AG10803 (cell line): ENCODE data around the gene GSG1L2.
"Not testable (repeated sequence)": the region's sequence is repeated elsewhere in the genome, so short reads cannot be mapped to it uniquely, and the experiment has no call there.

Experiments used
- DNase-seq: peaks from one replicate; pipeline ENCODE4 v3.0.0; 2010; ENCODE audit warnings: low read depth
- H3K4me3 ChIP-seq: 2 replicates; pipeline ENCODE4 v1.5.1; 2011; ENCODE audit warnings: mild to moderate bottlenecking, low read length, control low read depth
- TF ChIP-seq, protein P1 (sequence below): conservative IDR thresholded peaks from 2 replicates; pipeline ENCODE4 v1.5.1; 2011; ENCODE audit warnings: mild to moderate bottlenecking, low read length, control low read depth, inconsistent platforms

The GSG1L2 gene

DNA sequence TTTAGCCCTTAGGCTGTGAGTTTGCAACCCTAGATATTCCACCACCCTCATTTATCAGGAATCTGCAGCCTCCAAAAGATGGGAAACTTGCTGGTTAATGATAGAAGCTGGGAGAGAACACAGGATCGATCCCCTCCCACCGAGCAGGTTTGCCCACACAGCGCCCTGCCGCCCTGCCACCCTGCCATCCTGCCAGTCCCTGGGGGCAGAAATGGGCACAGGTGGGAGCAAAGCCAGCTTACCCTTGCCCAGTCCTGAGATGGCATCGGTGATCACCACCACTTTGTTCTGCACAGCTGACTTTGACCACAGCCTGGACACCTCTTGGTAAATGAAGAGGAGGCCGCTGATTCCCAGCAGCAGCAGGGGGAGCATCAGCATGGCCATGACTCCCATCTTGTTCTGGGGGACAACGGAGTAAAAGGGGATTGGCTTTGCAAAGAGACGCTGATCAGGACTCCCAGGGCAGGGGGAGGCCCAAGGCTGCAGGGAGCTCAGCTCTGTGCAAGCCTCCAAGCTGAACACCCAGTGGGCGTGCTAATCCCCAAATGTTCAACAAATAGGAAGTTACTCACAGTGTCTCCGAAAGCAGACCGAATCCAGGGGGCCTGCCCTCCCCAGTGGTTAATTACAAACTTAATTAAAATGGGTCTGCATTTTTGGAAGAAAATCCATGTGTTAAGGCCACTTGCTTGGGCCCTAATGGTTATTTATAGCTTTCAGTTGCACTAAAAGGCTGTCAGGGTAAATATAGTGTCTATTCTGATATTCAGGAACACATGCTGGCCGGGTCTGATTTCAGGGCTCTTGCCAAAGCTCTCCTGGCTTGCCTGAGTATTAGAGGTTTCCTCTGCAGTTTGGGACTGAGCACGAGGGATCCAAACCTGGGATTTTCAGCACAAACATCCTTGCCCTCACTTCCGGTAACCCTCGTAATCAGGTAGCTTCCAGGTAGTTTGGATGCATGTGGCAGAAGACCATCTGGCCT lies 30.7 kb downstream of the GSG1L2 start, which contains the start of gene DHRS7C:
Gene DHRS7C, minus strand, starts transcription at position 704 of the 988 bp plus-strand sequence. Its CDS starts 308 bp downstream, at position 396.
- DNase-seq = no peak
- H3K4me3 ChIP-seq = no peak within 1 kb of the TSS
- TF ChIP-seq, protein P1, sequence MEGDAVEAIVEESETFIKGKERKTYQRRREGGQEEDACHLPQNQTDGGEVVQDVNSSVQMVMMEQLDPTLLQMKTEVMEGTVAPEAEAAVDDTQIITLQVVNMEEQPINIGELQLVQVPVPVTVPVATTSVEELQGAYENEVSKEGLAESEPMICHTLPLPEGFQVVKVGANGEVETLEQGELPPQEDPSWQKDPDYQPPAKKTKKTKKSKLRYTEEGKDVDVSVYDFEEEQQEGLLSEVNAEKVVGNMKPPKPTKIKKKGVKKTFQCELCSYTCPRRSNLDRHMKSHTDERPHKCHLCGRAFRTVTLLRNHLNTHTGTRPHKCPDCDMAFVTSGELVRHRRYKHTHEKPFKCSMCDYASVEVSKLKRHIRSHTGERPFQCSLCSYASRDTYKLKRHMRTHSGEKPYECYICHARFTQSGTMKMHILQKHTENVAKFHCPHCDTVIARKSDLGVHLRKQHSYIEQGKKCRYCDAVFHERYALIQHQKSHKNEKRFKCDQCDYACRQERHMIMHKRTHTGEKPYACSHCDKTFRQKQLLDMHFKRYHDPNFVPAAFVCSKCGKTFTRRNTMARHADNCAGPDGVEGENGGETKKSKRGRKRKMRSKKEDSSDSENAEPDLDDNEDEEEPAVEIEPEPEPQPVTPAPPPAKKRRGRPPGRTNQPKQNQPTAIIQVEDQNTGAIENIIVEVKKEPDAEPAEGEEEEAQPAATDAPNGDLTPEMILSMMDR = no peak

GRCh38 chr17:9790316-9790715 lies 31.6 kb downstream of the GSG1L2 start:
- no peak overlapping the region for H3K4me3 ChIP-seq
- DNase-seq = no peak
- TF ChIP-seq, protein P1 = no peak

GRCh38 chr17:9788601-9789000 lies 33.3 kb downstream of the GSG1L2 start:
- DNase-seq = no peak
- no peak overlapping the region for H3K4me3 ChIP-seq
- TF ChIP-seq, protein P1 = no peak

GRCh38 chr17:9784544-9784943 lies 37.3 kb downstream of the GSG1L2 start:
- TF ChIP-seq, protein P1 = no peak
- no peak for DNase-seq
- no peak overlapping the region for H3K4me3 ChIP-seq

DNA sequence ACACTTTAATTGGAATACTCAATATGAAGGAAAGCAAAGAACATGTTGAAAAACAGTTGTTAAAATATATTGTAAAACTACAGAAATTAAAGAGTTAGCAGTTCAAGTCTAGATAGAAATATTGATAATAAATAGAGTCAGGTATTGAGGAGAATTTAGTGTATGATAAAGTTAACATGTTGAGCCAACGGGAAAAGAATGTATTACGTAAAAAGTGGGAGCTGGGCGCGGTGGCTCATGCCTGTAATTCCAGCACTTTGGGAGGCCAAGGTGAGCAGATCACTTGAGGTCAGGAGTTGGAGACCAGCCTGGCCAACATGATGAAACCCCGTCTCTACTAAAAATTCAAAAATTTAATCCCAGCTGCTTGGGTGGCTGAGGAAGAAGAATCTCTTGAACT lies 38.4 kb downstream of the GSG1L2 start:
- DNase-seq, H3K4me3 ChIP-seq: not testable (repeated sequence)

- TF ChIP-seq, protein P1 = no peak
- no peak overlapping the region for H3K4me3 ChIP-seq
- no peak for DNase-seq
These were observed 38.8 kb downstream of the GSG1L2 start for GRCh38 chr17:9783050-9783449.

- DNase-seq = no peak
- TF ChIP-seq, protein P1 = no peak
- H3K4me3 ChIP-seq = no peak overlapping the region
These were observed 41.3 kb downstream of the GSG1L2 start for GRCh38 chr17:9780552-9780951.
